HG02852 (cell line): ENCODE results near the gene OR52E8.

Experiments used
- ATAC-seq: cut with Tn5 transposase; IDR thresholded peaks from one replicate; pipeline ENCODE4 v1.9.1; 2021; ENCODE audit warnings: mild to moderate bottlenecking, moderate library complexity; ENCODE audit not compliant: unreplicated experiment

OR52E8 gene

GRCh38 chr11:5857590-5857989 is at the start of gene OR52E8:
OR52E8 (minus strand) TSS chr11:5857690; CDS start chr11:5857690, 0 bp downstream.
- no peak for ATAC-seq

GRCh38 chr11:5899534-5899933 is 42.0 kb upstream of the OR52E8 start:
- no peak for ATAC-seq

GRCh38 chr11:5892908-5893307 is 35.4 kb upstream of the OR52E8 start, which contains the start of gene OR52E5:
OR52E5 (plus strand) TSS chr11:5893208; CDS start chr11:5900777, 7,569 bp downstream.
- ATAC-seq, result no peak

- ATAC-seq, result no peak
Measured at GRCh38 chr11:5891216-5891800, 33.8 kb upstream of the OR52E8 start.

- no peak for ATAC-seq
Measured at GRCh38 chr11:5887661-5888060, 30.2 kb upstream of the OR52E8 start.

GRCh38 chr11:5887172-5887571 is 29.7 kb upstream of the OR52E8 start:
- no peak for ATAC-seq

- ATAC-seq, result no peak
Measured at GRCh38 chr11:5881756-5882155, 24.3 kb upstream of the OR52E8 start.

- no peak for ATAC-seq
Measured at GRCh38 chr11:5880329-5880728, 22.8 kb upstream of the OR52E8 start, which contains the start of gene OR52E4. OR52E4 (plus strand) TSS chr11:5880629; CDS start chr11:5884293, 3,664 bp downstream.

GRCh38 chr11:5878564-5878963 is 21.1 kb upstream of the OR52E8 start:
- no peak for ATAC-seq

GRCh38 chr11:5865826-5866225 is 8.3 kb upstream of the OR52E8 start:
- ATAC-seq, result no peak

GRCh38 chr11:5851002-5851401 is 6.5 kb downstream of the OR52E8 start:
- no peak for ATAC-seq

- no peak for ATAC-seq
Measured at GRCh38 chr11:5847711-5848110, 9.8 kb downstream of the OR52E8 start.

- ATAC-seq, result no peak
Measured at GRCh38 chr11:5846701-5847100, 10.8 kb downstream of the OR52E8 start.

- ATAC-seq, result no peak
Measured at GRCh38 chr11:5841797-5842196, 15.7 kb downstream of the OR52E8 start, which contains the start of gene OR52E6. OR52E6 (minus strand) TSS chr11:5841897; CDS start chr11:5841897, 0 bp downstream.

- no peak for ATAC-seq
Measured at GRCh38 chr11:5837695-5838094, 19.8 kb downstream of the OR52E8 start.

- ATAC-seq, result no peak
Measured at GRCh38 chr11:5833446-5833845, 24.0 kb downstream of the OR52E8 start.

GRCh38 chr11:5831196-5831829 is 26.2 kb downstream of the OR52E8 start:
- ATAC-seq, result no peak

GRCh38 chr11:5818245-5818886 is 39.1 kb downstream of the OR52E8 start:
- peak; percentile 72 for ATAC-seq

- no peak for ATAC-seq
Measured at GRCh38 chr11:5815534-5815933, 42.0 kb downstream of the OR52E8 start.

- ATAC-seq, result no peak
Measured at GRCh38 chr11:5809905-5810795, 47.3 kb downstream of the OR52E8 start.

GRCh38 chr11:5809122-5809519 is 48.4 kb downstream of the OR52E8 start:
- ATAC-seq, result peak; percentile 24
